H9 (cell line): ENCODE results near the gene CRELD2. TPM values are rescaled to one million over a fixed set of nuclear protein-coding genes. Genes with fewer than 3 reads are reported as not detected.

Experiments
- DNase-seq: peaks from one replicate; pipeline ENCODE4 v3.0.0-alpha.2; 2017
- H2AFZ ChIP-seq: one replicate; pipeline ENCODE4 v1.6.1; 2013; ENCODE audit warnings: mild to moderate bottlenecking, low read length, control low read depth, moderate library complexity
- H2AK5ac ChIP-seq: 2 replicates; pipeline ENCODE4 v1.6.1; 2013; ENCODE audit warnings: low read length, control low read depth, mixed read lengths; ENCODE audit not compliant: insufficient read length
- H2BK120ac ChIP-seq: one replicate; pipeline ENCODE4 v1.6.1; 2013; ENCODE audit warnings: low read depth, mild to moderate bottlenecking, low read length, control low read depth, inconsistent platforms; ENCODE audit not compliant: poor library complexity, severe bottlenecking
- H2BK12ac ChIP-seq: 2 replicates; pipeline ENCODE4 v1.6.1; 2013; ENCODE audit warnings: low read length, control low read depth, mixed read lengths, low read depth; ENCODE audit not compliant: insufficient read length
- H2BK15ac ChIP-seq: 2 replicates; pipeline ENCODE4 v1.6.1; 2013; ENCODE audit warnings: low read depth, low read length, control low read depth
- H2BK20ac ChIP-seq: one replicate; pipeline ENCODE4 v1.6.1; 2013; ENCODE audit warnings: low read depth, mild to moderate bottlenecking, low read length, control low read depth, inconsistent platforms; ENCODE audit not compliant: poor library complexity, severe bottlenecking
- H2BK5ac ChIP-seq: 2 replicates; pipeline ENCODE4 v1.6.1; 2013; ENCODE audit warnings: low read length, control low read depth, mixed read lengths; ENCODE audit not compliant: insufficient read length
- H3K14ac ChIP-seq: 2 replicates; pipeline ENCODE4 v1.6.1; 2013; ENCODE audit warnings: low read length, control low read depth; ENCODE audit not compliant: insufficient read depth
- H3K18ac ChIP-seq: 2 replicates; pipeline ENCODE4 v1.6.1; 2013; ENCODE audit warnings: low read depth, mild to moderate bottlenecking, mixed read lengths, low read length, control low read depth; ENCODE audit not compliant: insufficient read length
- H3K23ac ChIP-seq: 2 replicates; pipeline ENCODE4 v1.6.1; 2013; ENCODE audit warnings: low read length, control low read depth, mixed read lengths, low read depth; ENCODE audit not compliant: insufficient read length
- H3K23me2 ChIP-seq: 2 replicates; pipeline ENCODE4 v1.6.1; 2013; ENCODE audit warnings: low read depth, mild to moderate bottlenecking, mixed read lengths, low read length, control low read depth; ENCODE audit not compliant: insufficient read length, poor library complexity, severe bottlenecking
- H3K27ac ChIP-seq: 2 replicates; pipeline ENCODE4 v1.5.1; 2013; ENCODE audit warnings: low read length, control low read depth, mixed read lengths, low read depth; ENCODE audit not compliant: insufficient read length
- H3K27me3 ChIP-seq: 2 replicates; pipeline ENCODE4 v1.6.1; 2013; ENCODE audit warnings: low read length, control low read depth, inconsistent platforms; ENCODE audit not compliant: insufficient read depth
- H3K4ac ChIP-seq: 2 replicates; pipeline ENCODE4 v1.6.1; 2013; ENCODE audit warnings: low read depth, mild to moderate bottlenecking, control low read depth, inconsistent platforms, low read length, moderate library complexity
- H3K4me1 ChIP-seq: 2 replicates; pipeline ENCODE4 v1.6.1; 2013; ENCODE audit warnings: low read length, control low read depth, inconsistent platforms; ENCODE audit not compliant: insufficient read depth
- H3K4me2 ChIP-seq: 2 replicates; pipeline ENCODE4 v1.6.1; 2013; ENCODE audit warnings: low read length, control low read depth, mixed read lengths; ENCODE audit not compliant: insufficient read length, insufficient read depth
- H3K56ac ChIP-seq: 2 replicates; pipeline ENCODE4 v1.6.1; 2013; ENCODE audit warnings: low read depth, mild to moderate bottlenecking, mixed read lengths, low read length, control low read depth; ENCODE audit not compliant: insufficient read length
- H3K79me1 ChIP-seq: 2 replicates; pipeline ENCODE4 v1.6.1; 2013; ENCODE audit warnings: low read depth, mild to moderate bottlenecking, moderate library complexity, low read length, control low read depth, inconsistent platforms; ENCODE audit not compliant: insufficient read depth, poor library complexity, severe bottlenecking
- H3K79me2 ChIP-seq: 2 replicates; pipeline ENCODE4 v1.6.1; 2013; ENCODE audit warnings: low read length, control low read depth, inconsistent platforms; ENCODE audit not compliant: insufficient read depth
- H3K9ac ChIP-seq: 2 replicates; pipeline ENCODE4 v1.6.1; 2013; ENCODE audit warnings: low read length, control low read depth, mixed read lengths; ENCODE audit not compliant: insufficient read length; ENCODE audit errors: extremely low read depth
- H3K9me3 ChIP-seq: one replicate; pipeline ENCODE4 v1.6.1; 2013; ENCODE audit warnings: low read depth, low read length, inconsistent platforms; ENCODE audit not compliant: control insufficient read depth
- H3T11ph ChIP-seq: one replicate; pipeline ENCODE4 v1.6.1; 2013; ENCODE audit warnings: mild to moderate bottlenecking, low read length, control low read depth, inconsistent platforms
- H4K20me1 ChIP-seq: one replicate; pipeline ENCODE4 v1.6.1; 2013; ENCODE audit not compliant: control insufficient read depth, insufficient read length, insufficient read depth
- H4K5ac ChIP-seq: 2 replicates; pipeline ENCODE4 v1.6.1; 2013; ENCODE audit warnings: low read depth, mild to moderate bottlenecking, mixed read lengths, low read length, control low read depth; ENCODE audit not compliant: insufficient read length
- H4K8ac ChIP-seq: replicated peaks from 2 replicates; pipeline ENCODE4 v1.6.1; 2013; ENCODE audit warnings: low read length, control low read depth, mixed read lengths, low read depth; ENCODE audit not compliant: insufficient read length
- H4K91ac ChIP-seq: 2 replicates; pipeline ENCODE4 v1.6.1; 2013; ENCODE audit warnings: low read depth, mild to moderate bottlenecking, moderate library complexity, mixed read lengths, low read length, control low read depth; ENCODE audit not compliant: insufficient read length
- H3K27ac Mint-ChIP-seq, 3 experiments: 2 replicates in 2 of 3; 3 replicates in 1 of 3; pipeline ENCODE4 v1.8.0; 2020 to 2021; ENCODE audit warnings: mixed read lengths in 3 of 3, mild to moderate bottlenecking in 1 of 3, moderate library complexity in 1 of 3
- H3K27me3 Mint-ChIP-seq: 2 replicates; pipeline ENCODE4 v1.8.0; 2021; ENCODE audit warnings: low read depth, mild to moderate bottlenecking, moderate library complexity, mixed read lengths
- H3K36me3 Mint-ChIP-seq, 3 experiments: 2 replicates in 2 of 3; 3 replicates in 1 of 3; pipeline ENCODE4 v1.8.0; 2020 to 2021; ENCODE audit warnings: low read depth in 3 of 3, mixed read lengths in 3 of 3; ENCODE audit not compliant: insufficient read depth in 1 of 3
- H3K4me1 Mint-ChIP-seq, 2 experiments: 2 replicates each; pipeline ENCODE4 v1.8.0; 2020; ENCODE audit warnings: mixed read lengths in 2 of 2
- H3K4me3 Mint-ChIP-seq, 2 experiments: 2 replicates in 1 of 2; 3 replicates in 1 of 2; pipeline ENCODE4 v1.8.0; 2020 to 2021; ENCODE audit warnings: mild to moderate bottlenecking in 2 of 2, mixed read lengths in 2 of 2, moderate library complexity in 1 of 2
- H3K9me3 Mint-ChIP-seq, 2 experiments: 2 replicates in 1 of 2; 3 replicates in 1 of 2; pipeline ENCODE4 v1.8.0; 2020; ENCODE audit warnings: mild to moderate bottlenecking in 2 of 2, mixed read lengths in 2 of 2, moderate library complexity in 1 of 2
- WGBS: extraction: QIAGEN DNeasy Blood & Tissue Kit; methylation state at CpG from one replicate; pipeline ENCODE4 v1.1.7; 2013; ENCODE audit warnings: missing lambda C conversion rate, low lambda C conversion rate, mixed read lengths; ENCODE audit not compliant: insufficient read length; ENCODE audit errors: extremely low coverage; 5-methylcytosine and 5-hydroxymethylcytosine counted together
- total RNA-seq: library from RNA; stranded (reverse); gene quantifications from 2 replicates; pipeline ENCODE4 v1.2.1, GENCODE V29; 2021
- TF ChIP-seq, protein P1 (sequence below): fragments of 200-600 bp; sonication (generic); conservative IDR thresholded peaks from 3 replicates; pipeline ENCODE4 v1.8.0; 2021; ENCODE audit warnings: antibody characterized with exemption, mild to moderate bottlenecking

Gene CRELD2
- total RNA-seq, 1 experiment from 2014 or later: 34.7 TPM

DNA sequence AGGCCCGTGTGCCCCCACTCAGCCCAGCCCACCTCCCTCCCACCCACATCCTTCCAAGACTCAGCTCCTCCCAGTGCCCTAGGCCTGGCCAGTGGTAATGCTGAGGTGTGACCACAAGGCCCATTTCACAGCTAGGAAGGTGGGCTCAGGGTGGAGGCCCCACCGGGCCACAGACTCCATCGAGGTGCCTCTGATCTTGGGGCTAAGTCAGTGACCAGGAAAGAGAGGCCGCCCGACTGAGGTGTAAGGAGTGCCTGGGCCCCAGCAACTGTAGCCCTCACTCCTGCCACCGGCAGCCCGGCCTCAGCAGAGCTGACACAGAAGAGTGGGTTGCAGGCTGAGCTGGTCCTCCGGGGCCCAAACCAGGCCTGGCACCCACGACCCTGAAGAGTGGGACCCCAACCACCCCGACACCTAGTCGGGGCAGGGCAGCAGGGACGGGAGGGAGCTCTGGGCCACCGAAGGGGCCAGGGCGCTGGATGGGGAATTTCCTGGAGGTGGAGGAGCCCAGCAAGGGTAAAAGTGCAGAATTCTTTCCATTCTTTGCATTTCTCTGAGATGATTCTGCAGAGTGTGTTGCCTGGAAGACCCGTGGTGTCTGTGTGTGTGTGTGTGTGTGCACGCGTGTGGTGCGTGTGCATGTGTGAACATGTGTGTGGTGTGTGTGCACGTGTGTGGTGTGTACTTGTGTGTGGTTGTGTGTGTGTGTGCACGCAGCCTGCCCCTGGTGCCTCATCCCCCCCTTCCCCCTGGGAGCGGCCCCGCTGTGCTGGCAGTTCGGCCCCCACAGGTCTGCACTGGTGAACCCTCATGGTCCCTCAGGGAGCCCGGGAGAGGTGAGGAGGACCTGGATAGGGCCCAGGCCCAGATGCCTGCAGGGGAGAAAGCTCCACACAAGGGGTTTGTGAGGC lies 33.8 kb downstream of the CRELD2 start:
- Histone ChIP-seq H3K4me1 (no peaks in the 10 kb centered on the region), H3K79me2 (no peaks in the 10 kb centered on the region), H3K79me1 (no peaks in the 10 kb centered on the region), H3K56ac (no peak overlapping the region), H3K4me2 (no peak overlapping the region), H2BK120ac (no peak overlapping the region), H2AK5ac (no peak overlapping the region), H3K27ac (no peak overlapping the region), H2BK5ac (no peak overlapping the region), H3K9me3 (no peaks in the 10 kb centered on the region), H3K27me3 (no peaks in the 10 kb centered on the region), H3K18ac (no peak overlapping the region), H4K91ac (no peak overlapping the region), H3K14ac (no peak overlapping the region; the same call in 1 of the 2 replicates), H4K5ac (no peak overlapping the region), H3K4ac (no peak overlapping the region), H2AFZ (no peak overlapping the region), H3K23me2 (no peaks in the 10 kb centered on the region), H2BK20ac (no peak overlapping the region), H4K8ac (no peak overlapping the region), H3T11ph (no peak overlapping the region), H4K20me1 (no peaks in the 10 kb centered on the region), H3K23ac (no peak overlapping the region), H2BK15ac (no peak overlapping the region), H3K9ac (no peak overlapping the region), H2BK12ac (no peak overlapping the region)
- Mint-ChIP-seq H3K9me3 (no peaks in the 10 kb centered on the region), H3K4me3 (no peak overlapping the region), H3K27me3 (no peaks in the 10 kb centered on the region; the same call in 1 of the 2 replicates), H3K36me3 (no peaks in the 10 kb centered on the region; a peak in 1 of 7 replicates), H3K4me1 (peaks cover 0 to 13% of the 10 kb centered on the region in 2 experiments), H3K27ac (no peak overlapping the region; a peak in 2 of 7 replicates)
- no CpG with 5 or more reads among the region's 24 CpGs for WGBS
- DNase-seq: peak; percentile 51
- TF ChIP-seq, protein P1, sequence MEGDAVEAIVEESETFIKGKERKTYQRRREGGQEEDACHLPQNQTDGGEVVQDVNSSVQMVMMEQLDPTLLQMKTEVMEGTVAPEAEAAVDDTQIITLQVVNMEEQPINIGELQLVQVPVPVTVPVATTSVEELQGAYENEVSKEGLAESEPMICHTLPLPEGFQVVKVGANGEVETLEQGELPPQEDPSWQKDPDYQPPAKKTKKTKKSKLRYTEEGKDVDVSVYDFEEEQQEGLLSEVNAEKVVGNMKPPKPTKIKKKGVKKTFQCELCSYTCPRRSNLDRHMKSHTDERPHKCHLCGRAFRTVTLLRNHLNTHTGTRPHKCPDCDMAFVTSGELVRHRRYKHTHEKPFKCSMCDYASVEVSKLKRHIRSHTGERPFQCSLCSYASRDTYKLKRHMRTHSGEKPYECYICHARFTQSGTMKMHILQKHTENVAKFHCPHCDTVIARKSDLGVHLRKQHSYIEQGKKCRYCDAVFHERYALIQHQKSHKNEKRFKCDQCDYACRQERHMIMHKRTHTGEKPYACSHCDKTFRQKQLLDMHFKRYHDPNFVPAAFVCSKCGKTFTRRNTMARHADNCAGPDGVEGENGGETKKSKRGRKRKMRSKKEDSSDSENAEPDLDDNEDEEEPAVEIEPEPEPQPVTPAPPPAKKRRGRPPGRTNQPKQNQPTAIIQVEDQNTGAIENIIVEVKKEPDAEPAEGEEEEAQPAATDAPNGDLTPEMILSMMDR: no peak
